Breast epithelium (tissue), 3 donors: Measurements from ENCODE around the gene THRAP3.

Source experiments
- CTCF ChIP-seq, 3 donors: fragments of 450-650 bp; IDR thresholded peaks; one replicate each; pipeline ENCODE4 v1.5.1; 2016 to 2017; ENCODE audit warnings: antibody characterized with exemption in 3 of 3, mild to moderate bottlenecking in 3 of 3, moderate library complexity in 3 of 3
- POLR2A ChIP-seq: fragments of 450-650 bp; IDR thresholded peaks from one replicate; pipeline ENCODE4 v1.6.1; 2016; ENCODE audit warnings: antibody characterized with exemption, mild to moderate bottlenecking, moderate library complexity
- POLR2AphosphoS5 ChIP-seq, 3 donors: sonication (generic); formaldehyde crosslinking; IDR thresholded peaks; one replicate each; pipeline ENCODE4 v1.6.1; 2017; ENCODE audit warnings: antibody characterized with exemption in 3 of 3

- no peak for TF ChIP-seq CTCF (IDR thresholded peaks at IDR 0.05)
- no peak for TF ChIP-seq POLR2A
- no peak for TF ChIP-seq POLR2AphosphoS5 (IDR thresholded peaks at IDR 0.05)
Observed at GRCh38 chr1:36279789-36280296, 55.6 kb downstream of the THRAP3 start.
